ENCODE data around the gene EMC9. TPM values are rescaled to one million over a fixed set of nuclear protein-coding genes. Genes with fewer than 3 reads are reported as not detected.

EMC9 gene
- total RNA-seq, 3 donors from 2014 or later (not counting 1 experiment from before 2014, with no cell fraction given): 9.3 to 12.3 (median 12.0) TPM

DNA sequence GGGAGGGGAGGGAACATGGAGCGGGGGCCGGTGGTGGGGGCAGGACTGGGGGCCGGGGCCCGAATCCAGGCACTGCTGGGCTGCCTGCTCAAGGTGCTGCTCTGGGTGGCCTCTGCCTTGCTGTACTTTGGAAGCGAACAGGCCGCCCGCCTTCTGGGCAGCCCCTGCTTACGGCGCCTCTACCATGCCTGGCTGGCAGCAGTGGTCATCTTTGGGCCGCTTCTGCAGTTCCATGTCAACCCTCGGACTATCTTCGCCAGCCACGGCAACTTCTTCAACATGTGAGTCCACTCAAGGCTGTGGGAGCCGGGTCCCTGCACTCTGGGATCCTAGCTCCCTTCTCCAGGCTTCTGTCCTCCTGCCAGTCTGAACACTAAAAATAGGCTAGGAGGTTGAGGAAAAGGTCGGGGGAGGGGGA lies 9.8 kb downstream of the EMC9 start:
- ATAC-seq (no peak), DNase-seq (no peak)
- 95% methylated on average over 15 of the region's 15 CpGs for WGBS (ENCODE audit: insufficient coverage)
- no peaks in the 10 kb centered on the region for H3K36me3 Mint-ChIP-seq
- H3K27me3 Mint-ChIP-seq (ENCODE audit: low read depth in 2 of 2): no peaks in the 10 kb centered on the region
- Histone ChIP-seq H3K36me3 (ENCODE audit: control insufficient read depth, insufficient read depth, low read length) (no peaks in the 10 kb centered on the region), H3K4me3 (ENCODE audit: low read length) (no peak overlapping the region), H3K27me3 (ENCODE audit: control insufficient read depth, insufficient read depth, low read length) (no peaks in the 10 kb centered on the region), H3K4me1 (ENCODE audit: control insufficient read depth, insufficient read depth, low read length) (peaks cover 16% of the 10 kb centered on the region), H3K9me3 (ENCODE audit: control insufficient read depth, insufficient read depth, low read length) (no peaks in the 10 kb centered on the region), H3K27ac (ENCODE audit: low read length) (no peak overlapping the region)
- TF ChIP-seq, protein P1, sequence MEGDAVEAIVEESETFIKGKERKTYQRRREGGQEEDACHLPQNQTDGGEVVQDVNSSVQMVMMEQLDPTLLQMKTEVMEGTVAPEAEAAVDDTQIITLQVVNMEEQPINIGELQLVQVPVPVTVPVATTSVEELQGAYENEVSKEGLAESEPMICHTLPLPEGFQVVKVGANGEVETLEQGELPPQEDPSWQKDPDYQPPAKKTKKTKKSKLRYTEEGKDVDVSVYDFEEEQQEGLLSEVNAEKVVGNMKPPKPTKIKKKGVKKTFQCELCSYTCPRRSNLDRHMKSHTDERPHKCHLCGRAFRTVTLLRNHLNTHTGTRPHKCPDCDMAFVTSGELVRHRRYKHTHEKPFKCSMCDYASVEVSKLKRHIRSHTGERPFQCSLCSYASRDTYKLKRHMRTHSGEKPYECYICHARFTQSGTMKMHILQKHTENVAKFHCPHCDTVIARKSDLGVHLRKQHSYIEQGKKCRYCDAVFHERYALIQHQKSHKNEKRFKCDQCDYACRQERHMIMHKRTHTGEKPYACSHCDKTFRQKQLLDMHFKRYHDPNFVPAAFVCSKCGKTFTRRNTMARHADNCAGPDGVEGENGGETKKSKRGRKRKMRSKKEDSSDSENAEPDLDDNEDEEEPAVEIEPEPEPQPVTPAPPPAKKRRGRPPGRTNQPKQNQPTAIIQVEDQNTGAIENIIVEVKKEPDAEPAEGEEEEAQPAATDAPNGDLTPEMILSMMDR (IDR thresholded peaks at IDR 0.05): no peak
- peaks cover 9 to 11% of the 10 kb centered on the region in 2 donors for H3K4me1 Mint-ChIP-seq
- no peak overlapping the region for H3K4me3 Mint-ChIP-seq
- no peaks in the 10 kb centered on the region for H3K9me3 Mint-ChIP-seq
- intact Hi-C loops (cut with micrococcal nuclease): loop anchor here (10.0 kb wide), 1 partner anchor 1207 kb away; the partner anchor contains the start of gene PRMT5
- no peak overlapping the region for H3K27ac Mint-ChIP-seq

GRCh38 chr14:24130717-24131548 lies 10.5 kb downstream of the EMC9 start:
- ATAC-seq (no peak), DNase-seq (no peak)
- Histone ChIP-seq H3K4me3 (ENCODE audit: low read length) (no peak overlapping the region), H3K27me3 (ENCODE audit: control insufficient read depth, insufficient read depth, low read length) (no peaks in the 10 kb centered on the region), H3K27ac (ENCODE audit: low read length) (no peak overlapping the region), H3K36me3 (ENCODE audit: control insufficient read depth, insufficient read depth, low read length) (no peaks in the 10 kb centered on the region), H3K9me3 (ENCODE audit: control insufficient read depth, insufficient read depth, low read length) (no peaks in the 10 kb centered on the region), H3K4me1 (ENCODE audit: control insufficient read depth, insufficient read depth, low read length) (peaks cover 13% of the 10 kb centered on the region)
- H3K4me1 Mint-ChIP-seq: peaks cover 8 to 9% of the 10 kb centered on the region in 2 donors
- intact Hi-C loops (cut with micrococcal nuclease): loop anchor here (10.0 kb wide), 1 partner anchor 1206 kb away; the partner anchor contains the start of gene PRMT5
- H3K9me3 Mint-ChIP-seq: no peaks in the 10 kb centered on the region
- no peak overlapping the region for H3K27ac Mint-ChIP-seq
- no peaks in the 10 kb centered on the region for H3K36me3 Mint-ChIP-seq
- H3K27me3 Mint-ChIP-seq (ENCODE audit: low read depth in 2 of 2): no peaks in the 10 kb centered on the region
- 75% methylated on average over 7 of the region's 7 CpGs for WGBS (ENCODE audit: insufficient coverage)
- TF ChIP-seq, protein P1 (IDR thresholded peaks at IDR 0.05): no peak
- H3K4me3 Mint-ChIP-seq: no peak overlapping the region

GRCh38 chr14:24130380-24130716 lies 11.0 kb downstream of the EMC9 start, which contains the start of gene FITM1:
Gene FITM1 (plus strand): TSS chr14:24130659. CDS start chr14:24131564, 905 bp downstream.
- Mint-ChIP-seq H3K27me3 (ENCODE audit: low read depth in 2 of 2) (no peaks in the 10 kb centered on the region), H3K4me1 (peaks cover 4% of the 10 kb centered on the region in 2 donors), H3K27ac (no peak within 1 kb of the TSS), H3K9me3 (no peaks in the 10 kb centered on the region), H3K36me3 (no peaks in the 10 kb centered on the region), H3K4me3 (no peak within 1 kb of the TSS)
- Histone ChIP-seq H3K27me3 (ENCODE audit: control insufficient read depth, insufficient read depth, low read length) (no peaks in the 10 kb centered on the region), H3K27ac (ENCODE audit: low read length) (no peak within 1 kb of the TSS), H3K4me3 (ENCODE audit: low read length) (no peak within 1 kb of the TSS), H3K9me3 (ENCODE audit: control insufficient read depth, insufficient read depth, low read length) (no peaks in the 10 kb centered on the region), H3K36me3 (ENCODE audit: control insufficient read depth, insufficient read depth, low read length) (no peaks in the 10 kb centered on the region), H3K4me1 (ENCODE audit: control insufficient read depth, insufficient read depth, low read length) (peaks cover 9% of the 10 kb centered on the region)
- ATAC-seq: no peak
- no peak for DNase-seq
- intact Hi-C loops (cut with micrococcal nuclease): loop anchor here (10.0 kb wide), 1 partner anchor 1206 kb away; the partner anchor contains the start of gene PRMT5
- 90% methylated on average over 5 of the region's 5 CpGs for WGBS (ENCODE audit: insufficient coverage)
- TF ChIP-seq, protein P1 (IDR thresholded peaks at IDR 0.05): no peak
